GM23338 (cell line): Measurements from ENCODE around the gene IGSF10.

Source experiments
- EZH2 ChIP-seq: fragments of 200-600 bp; sonication (generic); IDR thresholded peaks from one replicate; pipeline ENCODE4 v1.8.0; 2017; ENCODE audit warnings: antibody characterized with exemption, mild to moderate bottlenecking, low read depth; ENCODE audit not compliant: unreplicated experiment
- EZH2phosphoT487 ChIP-seq: fragments of 200-600 bp; sonication (generic); IDR thresholded peaks from one replicate; pipeline ENCODE4 v1.8.1; 2018; ENCODE audit warnings: antibody characterized with exemption; ENCODE audit not compliant: unreplicated experiment
- TF ChIP-seq, protein P1 (sequence below): IDR thresholded peaks from 2 replicates; pipeline ENCODE4 v1.6.1; 2016; ENCODE audit warnings: antibody characterized with exemption

DNA sequence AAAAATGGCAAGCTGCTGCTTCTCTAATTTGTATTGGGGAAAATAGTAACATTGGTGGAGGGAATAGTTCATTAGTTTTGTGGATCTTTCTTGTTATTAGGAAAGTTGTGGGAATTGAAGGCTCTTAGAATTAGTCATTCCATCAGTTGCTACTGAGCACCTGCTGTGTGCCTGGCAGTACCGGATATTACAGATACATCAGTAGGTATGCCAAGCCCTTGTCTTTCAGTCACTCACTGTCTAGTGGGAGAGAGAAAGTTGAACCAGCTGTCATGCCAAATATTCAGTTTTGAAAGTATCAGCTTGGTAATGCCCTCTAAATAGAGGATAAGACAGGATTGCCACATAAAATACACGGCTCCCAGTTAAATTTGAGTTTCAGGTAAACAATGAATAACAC is 32.5 kb downstream of the IGSF10 start:
- TF ChIP-seq, protein P1, sequence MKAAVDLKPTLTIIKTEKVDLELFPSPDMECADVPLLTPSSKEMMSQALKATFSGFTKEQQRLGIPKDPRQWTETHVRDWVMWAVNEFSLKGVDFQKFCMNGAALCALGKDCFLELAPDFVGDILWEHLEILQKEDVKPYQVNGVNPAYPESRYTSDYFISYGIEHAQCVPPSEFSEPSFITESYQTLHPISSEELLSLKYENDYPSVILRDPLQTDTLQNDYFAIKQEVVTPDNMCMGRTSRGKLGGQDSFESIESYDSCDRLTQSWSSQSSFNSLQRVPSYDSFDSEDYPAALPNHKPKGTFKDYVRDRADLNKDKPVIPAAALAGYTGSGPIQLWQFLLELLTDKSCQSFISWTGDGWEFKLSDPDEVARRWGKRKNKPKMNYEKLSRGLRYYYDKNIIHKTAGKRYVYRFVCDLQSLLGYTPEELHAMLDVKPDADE: no peak
- TF ChIP-seq EZH2 (no peak), EZH2phosphoT487 (no peak)
